ENCODE measurements around the gene MAGEE2. TPM values are rescaled to one million over a fixed set of nuclear protein-coding genes. Genes with fewer than 3 reads are reported as not detected.

The MAGEE2 gene, protein sequence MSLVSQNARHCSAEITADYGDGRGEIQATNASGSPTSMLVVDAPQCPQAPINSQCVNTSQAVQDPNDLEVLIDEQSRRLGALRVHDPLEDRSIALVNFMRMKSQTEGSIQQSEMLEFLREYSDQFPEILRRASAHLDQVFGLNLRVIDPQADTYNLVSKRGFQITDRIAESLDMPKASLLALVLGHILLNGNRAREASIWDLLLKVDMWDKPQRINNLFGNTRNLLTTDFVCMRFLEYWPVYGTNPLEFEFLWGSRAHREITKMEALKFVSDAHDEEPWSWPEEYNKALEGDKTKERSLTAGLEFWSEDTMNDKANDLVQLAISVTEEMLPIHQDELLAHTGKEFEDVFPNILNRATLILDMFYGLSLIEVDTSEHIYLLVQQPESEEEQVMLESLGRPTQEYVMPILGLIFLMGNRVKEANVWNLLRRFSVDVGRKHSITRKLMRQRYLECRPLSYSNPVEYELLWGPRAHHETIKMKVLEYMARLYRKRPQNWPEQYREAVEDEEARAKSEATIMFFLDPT
- total RNA-seq, result not detected in 2 replicates

GRCh38 chrX:75784680-75785491 is at the start of gene MAGEE2:
TSS of gene MAGEE2 (minus strand) at chrX:75785254. CDS start at chrX:75785051, 203 bp downstream.

